GM12891 (cell line): ENCODE results near the gene P2RX5.

Source experiments
- PAX5 ChIP-seq: IDR thresholded peaks from 2 replicates; pipeline ENCODE4 v1.6.1; 2011; ENCODE audit warnings: low read length, moderate library complexity, mild to moderate bottlenecking; ENCODE audit not compliant: insufficient read depth, severe bottlenecking
- POLR2A ChIP-seq: IDR thresholded peaks from 2 replicates; pipeline ENCODE4 v1.6.1; 2011; ENCODE audit warnings: low read depth, low read length, control low read depth
- POLR2AphosphoS5 ChIP-seq: IDR thresholded peaks from 2 replicates; pipeline ENCODE4 v1.6.1; 2011; ENCODE audit warnings: low read depth, low read length, control low read depth
- TAF1 ChIP-seq: IDR thresholded peaks from 2 replicates; pipeline ENCODE4 v1.6.1; 2011; ENCODE audit warnings: low read depth, low read length, control low read depth

- no peak for TF ChIP-seq POLR2A
- no peak for TF ChIP-seq TAF1
- TF ChIP-seq POLR2AphosphoS5, result no peak
- TF ChIP-seq PAX5, result no peak
Measured at GRCh38 chr17:3739422-3740124, 43.6 kb upstream of the P2RX5 start.
